ENCODE results near the gene CCT6A. TPM values are rescaled to one million over a fixed set of nuclear protein-coding genes. Genes with fewer than 3 reads are reported as not detected.
"Not testable (repeated sequence)": the region's sequence is repeated elsewhere in the genome, so short reads cannot be mapped to it uniquely, and the experiment has no call there.

CCT6A gene
- total RNA-seq, 1 donor from 2014 or later, result 174 TPM

- peak overlapping the region; percentile 96 for H3K27ac Mint-ChIP-seq (ENCODE audit: unreplicated experiment)
- no peak overlapping the region for H3K4me3 Mint-ChIP-seq (ENCODE audit: unreplicated experiment)
Observed at GRCh38 chr7:56046721-56047445, 4.7 kb upstream of the CCT6A start.

GRCh38 chr7:56047446-56048116, 4.0 kb upstream of the CCT6A start:
- not testable (repeated sequence) for H3K9me3 Mint-ChIP-seq (ENCODE audit: unreplicated experiment)
- peak overlapping the region; percentile 96 for H3K27ac Mint-ChIP-seq (ENCODE audit: unreplicated experiment)
- peaks cover 12% of the 10 kb centered on the region for H3K4me1 Mint-ChIP-seq (ENCODE audit: unreplicated experiment)

More at GRCh38 chr7:56046721-56047445, 4.7 kb upstream of the CCT6A start:
- peaks cover 3% of the 10 kb centered on the region for H3K27me3 Mint-ChIP-seq (ENCODE audit: unreplicated experiment)
- peaks cover 8% of the 10 kb centered on the region for H3K4me1 Mint-ChIP-seq (ENCODE audit: unreplicated experiment)
- peaks cover 4% of the 10 kb centered on the region for H3K36me3 Mint-ChIP-seq (ENCODE audit: low read depth, unreplicated experiment)
- TF ChIP-seq CTCF (IDR thresholded peaks at IDR 0.05; ENCODE audit: unreplicated experiment), result no peak
- no peaks in the 10 kb centered on the region for H3K9me3 Mint-ChIP-seq (ENCODE audit: unreplicated experiment)
- DNase-seq (ENCODE audit: low spot score), result no peak

GRCh38 chr7:56048245-56048644, 3.3 kb upstream of the CCT6A start:
- no peak for DNase-seq (ENCODE audit: low spot score)
- TF ChIP-seq CTCF (IDR thresholded peaks at IDR 0.05; ENCODE audit: unreplicated experiment), result no peak
- H3K27me3 Mint-ChIP-seq (ENCODE audit: unreplicated experiment), result peaks cover 3% of the 10 kb centered on the region
- peak overlapping the region; percentile 2 for H3K27ac Mint-ChIP-seq (ENCODE audit: unreplicated experiment)
- H3K36me3 Mint-ChIP-seq (ENCODE audit: low read depth, unreplicated experiment), result no peaks in the 10 kb centered on the region
- H3K4me1 Mint-ChIP-seq (ENCODE audit: unreplicated experiment), result peaks cover 16% of the 10 kb centered on the region
- H3K4me3 Mint-ChIP-seq (ENCODE audit: unreplicated experiment), result no peak overlapping the region
- H3K9me3 Mint-ChIP-seq (ENCODE audit: unreplicated experiment), result no peaks in the 10 kb centered on the region

More at GRCh38 chr7:56047446-56048116, 4.0 kb upstream of the CCT6A start:
- not testable (repeated sequence) for H3K36me3 Mint-ChIP-seq (ENCODE audit: low read depth, unreplicated experiment); H3K27me3 Mint-ChIP-seq (ENCODE audit: unreplicated experiment); DNase-seq (ENCODE audit: low spot score); H3K4me3 Mint-ChIP-seq (ENCODE audit: unreplicated experiment)

GRCh38 chr7:56048763-56049162, 2.8 kb upstream of the CCT6A start:
- not testable (repeated sequence) for H3K27me3 Mint-ChIP-seq (ENCODE audit: unreplicated experiment); H3K36me3 Mint-ChIP-seq (ENCODE audit: low read depth, unreplicated experiment); H3K9me3 Mint-ChIP-seq (ENCODE audit: unreplicated experiment); H3K27ac Mint-ChIP-seq (ENCODE audit: unreplicated experiment); DNase-seq (ENCODE audit: low spot score); H3K4me3 Mint-ChIP-seq (ENCODE audit: unreplicated experiment)
- H3K4me1 Mint-ChIP-seq (ENCODE audit: unreplicated experiment), result peaks cover 16% of the 10 kb centered on the region

GRCh38 chr7:56051053-56051338, 569 bp upstream of the CCT6A start:
- no peaks in the 10 kb centered on the region for H3K9me3 Mint-ChIP-seq (ENCODE audit: unreplicated experiment)
- peaks cover 7% of the 10 kb centered on the region for H3K36me3 Mint-ChIP-seq (ENCODE audit: low read depth, unreplicated experiment)
- H3K4me3 Mint-ChIP-seq (ENCODE audit: unreplicated experiment), result peak overlapping the region; percentile 97
- peaks cover 3% of the 10 kb centered on the region for H3K27me3 Mint-ChIP-seq (ENCODE audit: unreplicated experiment)
- peaks cover 16% of the 10 kb centered on the region for H3K4me1 Mint-ChIP-seq (ENCODE audit: unreplicated experiment)
- H3K27ac Mint-ChIP-seq (ENCODE audit: unreplicated experiment), result peak overlapping the region; percentile 93
- no peak for DNase-seq (ENCODE audit: low spot score)
- no peak for TF ChIP-seq CTCF (IDR thresholded peaks at IDR 0.05; ENCODE audit: unreplicated experiment)

- DNase-seq (ENCODE audit: low spot score), result no peak
- peaks cover 21% of the 10 kb centered on the region for H3K36me3 Mint-ChIP-seq (ENCODE audit: low read depth, unreplicated experiment)
- peaks cover 10% of the 10 kb centered on the region for H3K4me1 Mint-ChIP-seq (ENCODE audit: unreplicated experiment)
- H3K9me3 Mint-ChIP-seq (ENCODE audit: unreplicated experiment), result no peaks in the 10 kb centered on the region
- peaks cover 3% of the 10 kb centered on the region for H3K27me3 Mint-ChIP-seq (ENCODE audit: unreplicated experiment)
- peak overlapping the region; percentile 48 for H3K27ac Mint-ChIP-seq (ENCODE audit: unreplicated experiment)
- peak overlapping the region; percentile 98 for H3K4me3 Mint-ChIP-seq (ENCODE audit: unreplicated experiment)
- TF ChIP-seq CTCF (IDR thresholded peaks at IDR 0.05; ENCODE audit: unreplicated experiment), result no peak
Observed at GRCh38 chr7:56053379-56053778, 1.8 kb downstream of the CCT6A start.

Data from endothelial cell (in vitro differentiated cells).